Stimulated activated naive CD8-positive, alpha-beta T cell treated with anti-CD3 and anti-CD28 coated beads, Interleukin-15, Interleukin-2, amounts not matched to agents 100 U/mL and 50 U/mL, for 24 hours (primary cell): ENCODE results near the gene DSCAML1.

Experiments used
- ATAC-seq: fragments of 150-1000 bp; cut with Tn5 transposase; one replicate; pipeline ENCODE4 v1.10.0; 2021
- DNase-seq: peaks from one replicate; pipeline ENCODE4 v3.0.0; 2021

Gene DSCAML1

GRCh38 chr11:117518455-117518854 lies 278.6 kb downstream of the DSCAML1 start:
- no peak for ATAC-seq
- no peak for DNase-seq

DNA sequence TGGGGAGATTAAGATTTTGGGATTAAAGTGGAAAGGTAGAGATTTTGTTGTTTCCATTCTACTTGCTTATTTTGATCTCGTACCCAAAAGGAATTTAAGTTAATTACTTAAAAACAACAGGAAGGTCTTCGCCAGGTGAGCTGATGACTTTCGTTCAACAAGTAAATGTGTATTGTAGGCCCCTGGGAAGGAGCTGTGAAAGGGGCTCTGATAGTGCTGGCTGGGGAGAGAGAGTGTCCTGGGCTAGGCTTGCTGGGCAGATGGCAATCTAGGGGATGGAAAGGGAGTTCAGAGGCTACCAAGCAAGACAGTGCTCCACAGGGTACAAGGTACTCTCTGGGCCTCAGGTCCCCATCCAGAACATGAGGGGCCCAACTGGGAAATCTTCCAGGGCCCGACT lies 279.9 kb downstream of the DSCAML1 start:
- DNase-seq (no peak), ATAC-seq (no peak)

DNA sequence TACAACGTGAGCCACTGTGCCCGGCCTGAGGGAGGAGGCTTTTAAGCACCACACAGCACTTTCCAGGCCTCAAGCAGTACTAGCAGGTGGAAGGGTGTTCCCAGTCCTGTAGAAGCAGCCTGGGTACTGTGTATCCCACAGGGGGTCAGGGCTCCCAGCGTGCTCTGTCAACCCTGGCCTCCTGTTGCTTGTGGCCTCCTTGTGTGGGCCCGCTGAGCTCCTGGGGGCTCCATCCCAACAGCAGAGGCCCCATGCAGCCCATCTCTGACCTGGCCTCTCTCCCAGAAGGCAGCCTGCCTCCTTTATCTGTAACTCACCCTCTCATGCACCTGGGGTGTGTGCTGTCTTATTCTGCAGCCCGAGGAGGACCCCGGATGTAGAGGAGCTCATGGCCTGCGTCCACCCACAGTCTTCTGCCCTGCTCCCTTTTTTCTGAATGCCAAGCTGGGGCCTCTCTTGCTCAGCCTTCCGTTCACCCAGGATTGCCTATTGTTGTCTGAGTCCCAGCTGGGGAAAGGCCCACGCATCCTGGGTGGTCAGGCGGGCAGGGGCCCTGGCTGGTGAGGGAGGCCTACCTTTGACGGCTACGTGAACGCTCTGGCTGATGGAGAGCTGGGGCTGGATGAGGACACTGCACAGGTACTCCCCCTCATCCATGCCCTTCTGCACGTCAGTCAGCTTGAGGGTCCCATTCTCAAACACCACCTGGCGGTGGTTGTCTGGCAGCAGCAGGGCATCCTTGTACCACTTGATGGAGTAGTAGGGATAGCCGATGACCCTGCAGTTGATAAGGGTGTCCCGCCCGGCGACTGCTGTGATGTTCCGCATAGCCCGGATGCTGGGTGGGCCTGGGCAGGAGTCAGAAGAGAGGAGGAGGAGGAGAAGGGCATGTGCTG lies 280.9 kb downstream of the DSCAML1 start:
- ATAC-seq (no peak), DNase-seq (no peak)

DNA sequence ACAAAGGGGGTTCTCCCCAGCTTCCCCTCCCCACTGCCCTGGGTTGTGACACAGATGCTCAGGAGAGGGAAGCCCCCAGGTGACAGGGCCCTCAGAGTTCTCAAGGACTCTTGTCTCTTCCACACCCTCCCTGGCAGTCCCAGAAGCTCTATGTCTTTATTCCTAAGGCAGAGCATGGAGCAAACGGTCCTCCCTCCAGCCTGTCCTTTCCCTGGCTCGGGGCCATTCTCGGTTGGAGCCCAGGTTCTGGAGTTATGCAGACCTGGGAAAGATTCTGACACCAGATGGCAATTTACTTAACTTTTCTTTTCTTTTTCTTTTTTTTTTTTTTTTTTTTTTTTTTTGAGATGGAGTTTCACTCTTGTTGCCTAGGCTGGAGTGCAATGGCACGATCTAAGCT lies 282.8 kb downstream of the DSCAML1 start:
- ATAC-seq (no peak), DNase-seq (no peak)

GRCh38 chr11:117513666-117514065 lies 283.4 kb downstream of the DSCAML1 start:
- ATAC-seq: no peak
- DNase-seq: no peak

DNA sequence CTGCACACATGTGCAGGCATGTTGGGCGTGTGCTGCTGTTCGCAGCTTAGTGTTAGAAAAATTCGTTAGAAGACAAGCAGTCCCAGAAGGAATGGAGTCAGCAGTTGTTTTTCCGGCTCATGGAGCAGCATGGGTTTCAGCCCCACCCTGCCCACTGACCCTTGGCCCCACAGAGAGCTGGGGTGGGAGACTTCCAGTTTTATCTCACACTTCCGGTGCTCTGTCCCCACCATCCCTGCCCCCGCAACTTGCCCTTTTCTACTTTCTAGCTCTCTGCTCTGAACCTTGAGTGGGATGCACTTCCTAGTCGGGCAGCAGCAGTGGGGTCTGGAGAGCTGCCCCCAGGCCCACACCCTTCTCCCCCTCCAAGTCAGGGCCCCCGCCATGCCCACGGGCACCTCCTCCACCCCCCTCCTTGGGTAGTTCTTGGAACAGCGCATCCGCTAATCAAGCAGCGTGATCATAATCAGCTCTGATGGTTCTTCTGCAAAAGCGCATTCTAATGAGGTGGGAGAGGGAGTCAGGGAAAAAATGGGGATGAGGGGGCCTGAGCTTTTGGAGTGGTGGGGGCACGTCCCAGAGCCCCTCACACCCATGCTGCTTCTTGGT lies 285.0 kb downstream of the DSCAML1 start:
- ATAC-seq (no peak), DNase-seq (no peak)

- DNase-seq: no peak
- no peak for ATAC-seq
Observed at GRCh38 chr11:117511483-117511930, 285.5 kb downstream of the DSCAML1 start.

- DNase-seq (no peak), ATAC-seq (no peak)
Observed at GRCh38 chr11:117510646-117511045, 286.4 kb downstream of the DSCAML1 start.

DNA sequence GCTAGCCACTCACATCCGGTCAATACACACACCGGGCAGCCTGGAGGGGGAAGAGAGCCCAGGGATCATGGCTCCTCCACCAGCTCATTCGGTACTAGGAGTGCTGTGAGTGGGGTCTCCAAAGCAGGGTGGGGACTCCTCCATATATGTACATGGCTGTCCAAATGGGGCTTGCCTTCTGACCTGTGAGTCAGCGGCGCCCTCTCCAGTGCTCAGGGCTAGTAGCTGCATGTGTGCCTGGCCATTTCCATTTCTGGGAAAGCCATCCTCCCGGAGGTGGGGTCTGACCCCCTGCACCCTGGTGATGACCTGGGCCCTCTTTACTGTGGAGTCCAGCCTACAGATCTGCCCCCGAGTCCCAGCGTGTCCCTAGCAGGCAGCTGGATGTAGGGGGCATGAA lies 287.5 kb downstream of the DSCAML1 start:
- ATAC-seq (no peak), DNase-seq (no peak)

- ATAC-seq: no peak
- no peak for DNase-seq
Observed at GRCh38 chr11:117506971-117507370, 290.0 kb downstream of the DSCAML1 start.

- no peak for ATAC-seq
- DNase-seq: no peak
Observed at GRCh38 chr11:117505285-117505970, 291.6 kb downstream of the DSCAML1 start.

- ATAC-seq: no peak
- DNase-seq: no peak
Observed at GRCh38 chr11:117502779-117503100, 294.3 kb downstream of the DSCAML1 start.

DNA sequence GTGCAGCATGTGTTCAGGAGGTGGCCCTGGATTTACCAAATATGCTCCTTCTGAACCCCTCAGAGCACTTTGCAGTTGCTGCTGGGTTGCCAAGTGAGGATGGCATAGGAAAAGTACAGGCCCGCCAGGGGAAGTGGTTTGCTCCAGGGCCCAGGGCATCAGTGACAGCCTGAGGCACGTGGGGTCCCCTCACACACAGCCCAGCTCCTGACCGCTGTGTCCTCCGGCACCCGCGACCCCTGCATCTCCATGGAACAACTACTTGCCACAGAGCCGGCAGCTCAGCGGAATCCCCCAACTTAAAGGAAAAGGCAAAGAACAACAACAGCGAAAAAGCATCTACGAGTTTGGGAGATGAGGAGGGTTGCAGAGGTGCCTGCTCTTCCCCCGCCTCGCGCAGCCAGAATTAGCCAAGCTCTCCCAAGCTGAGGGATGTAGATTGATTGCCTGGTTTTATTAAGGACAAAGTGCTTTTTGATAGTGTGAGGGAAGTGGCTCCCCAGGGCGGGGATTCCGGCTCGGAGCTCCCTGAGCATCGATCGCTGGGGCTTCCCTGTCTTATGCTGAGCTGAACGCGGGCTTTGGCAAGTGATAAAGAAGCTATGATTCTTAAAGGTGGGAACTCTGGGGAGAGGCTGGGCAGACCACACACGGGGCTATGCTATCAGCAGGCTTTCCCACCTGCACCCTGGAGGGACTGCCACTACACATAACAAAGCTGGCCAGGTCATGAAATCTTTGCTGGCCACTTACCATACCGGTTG lies 294.8 kb downstream of the DSCAML1 start:
- ATAC-seq: no peak
- no peak for DNase-seq

- no peak for ATAC-seq
- DNase-seq: no peak
Observed at GRCh38 chr11:117501237-117501898, 295.6 kb downstream of the DSCAML1 start.

- ATAC-seq: no peak
- no peak for DNase-seq
Observed at GRCh38 chr11:117498791-117499190, 298.2 kb downstream of the DSCAML1 start.

DNA sequence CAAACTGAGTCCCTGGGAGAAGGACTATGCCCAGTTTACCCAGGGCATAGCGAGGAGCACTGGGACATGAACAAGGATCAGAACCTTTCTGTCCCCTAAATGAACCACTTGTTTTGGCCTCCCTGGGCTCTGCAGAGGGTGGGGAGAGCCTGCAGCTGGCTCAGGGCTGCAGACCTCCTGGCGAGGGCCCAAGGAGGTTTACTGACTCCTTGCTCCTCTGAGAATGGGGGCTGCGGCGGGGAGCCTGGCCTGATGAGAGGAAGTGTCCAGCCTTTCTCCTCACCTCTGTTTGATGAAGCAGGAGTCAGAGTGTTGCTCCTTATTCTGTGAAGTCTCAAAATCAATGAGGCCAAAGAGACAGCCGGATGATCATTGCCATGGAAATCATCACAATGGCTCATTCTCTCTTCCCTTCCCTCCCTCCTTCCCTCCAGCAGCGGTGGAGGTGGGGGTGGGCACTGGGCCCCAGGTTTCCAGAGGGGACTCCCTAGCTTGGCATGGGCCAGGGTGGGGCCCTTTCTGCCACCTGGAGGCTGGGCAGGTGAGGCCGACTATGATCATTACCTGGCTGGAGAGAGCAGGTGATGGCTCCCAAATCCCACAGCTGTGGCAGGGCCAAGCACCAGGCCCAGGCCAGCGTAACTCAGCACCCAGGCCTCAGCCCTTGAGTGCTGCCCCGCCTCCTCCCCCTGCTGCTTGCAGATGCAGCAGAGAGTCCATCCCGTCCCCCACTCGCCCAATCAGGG lies 299.6 kb downstream of the DSCAML1 start:
- no peak for ATAC-seq
- no peak for DNase-seq

GRCh38 chr11:117495357-117495756 lies 301.7 kb downstream of the DSCAML1 start:
- DNase-seq (no peak), ATAC-seq (no peak)

DNA sequence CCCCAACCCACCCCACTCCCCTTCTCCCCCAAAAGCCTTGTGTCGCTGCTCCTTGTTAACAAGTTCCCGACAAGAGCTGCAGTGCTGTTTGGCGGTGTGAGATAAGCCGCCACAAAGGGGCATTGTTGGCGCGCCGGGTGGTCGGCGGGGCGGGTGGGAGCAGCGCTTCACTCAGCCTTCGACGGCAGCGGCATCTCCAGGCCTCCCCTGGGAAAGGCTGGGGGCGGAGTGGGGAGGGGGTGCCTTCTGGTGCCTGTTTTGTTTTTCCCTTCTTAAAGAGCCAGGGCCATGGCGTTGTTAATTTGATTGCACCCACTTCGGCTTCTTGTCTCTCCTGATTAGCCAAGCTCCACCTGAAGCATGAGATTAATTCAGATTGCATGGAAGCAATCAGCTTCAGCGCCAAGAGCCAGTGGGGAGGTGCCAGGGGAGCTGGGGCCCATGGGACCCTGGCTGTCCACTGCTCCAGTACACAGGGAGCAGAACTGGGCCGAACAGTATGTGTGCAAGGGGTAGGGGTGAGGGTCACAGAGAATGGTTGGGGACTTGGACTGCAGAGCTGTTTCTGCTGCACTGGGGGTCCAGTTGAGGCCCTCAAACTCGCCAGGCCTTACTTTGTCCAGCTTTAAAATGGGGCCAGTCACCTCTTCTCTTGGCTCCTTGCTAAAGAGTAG lies 304.3 kb downstream of the DSCAML1 start:
- ATAC-seq: no peak

GRCh38 chr11:117490911-117491310 lies 306.1 kb downstream of the DSCAML1 start:
- DNase-seq (no peak), ATAC-seq (no peak)

More for the DNA sequence above, 304.3 kb downstream of the DSCAML1 start:
- DNase-seq: no peak

GRCh38 chr11:117489999-117490679 lies 306.9 kb downstream of the DSCAML1 start:
- no peak for ATAC-seq
- DNase-seq: no peak
